Measurements from ENCODE around the gene ZNF205. TPM values are rescaled to one million over a fixed set of nuclear protein-coding genes. Genes with fewer than 3 reads are reported as not detected.
A peak's percentile ranks its signal among the peaks of the same experiment; 100 is the strongest.

Gene ZNF205
- total and polyA plus RNA-seq, 9 of the 15 experiments (the other 6 are each of a cell fraction or from before 2014, with no cell fraction given), result 2.4 to 11.8 (median 5.1) TPM; not detected in 2

DNA sequence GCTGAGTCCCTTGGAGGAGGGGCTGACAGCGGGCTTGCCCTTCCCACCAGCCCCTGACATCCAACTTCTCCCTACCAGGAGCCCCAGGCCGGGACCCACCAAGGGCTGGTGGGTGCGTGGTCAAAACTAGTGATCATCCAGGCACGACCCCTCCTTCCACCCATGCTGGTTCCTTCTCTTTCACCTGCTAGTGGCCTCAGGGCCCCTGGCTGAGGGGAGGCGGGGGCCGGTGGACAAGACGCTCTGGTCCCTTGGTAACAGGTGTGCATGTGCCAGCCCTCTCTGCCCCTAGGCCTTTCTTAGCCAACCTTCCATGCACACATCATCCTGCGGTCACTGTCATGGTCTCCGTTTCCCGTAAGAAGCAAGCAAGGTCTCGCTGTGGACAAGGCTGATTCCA lies 30.8 kb downstream of the ZNF205 start:
- ATAC-seq, result no peak
- no peak overlapping the region for H3K4me3 ChIP-seq
- no TSS peak for BruUV-seq (replicated peaks)
- H3K4me2 ChIP-seq (ENCODE audit: insufficient read depth, low read length), result no peak overlapping the region
- H3K36me3 ChIP-seq (ENCODE audit: control insufficient read depth, insufficient read depth, low read length), result peaks cover 19% of the 10 kb centered on the region; the same call in 1 of the 3 replicates
- POLR2A ChIA-PET, result interaction anchor here (0.6 to 2.5 kb wide), 3 partner anchors 9 to 129 kb away, joined by 3 to 14 read pairs (median 3); partner anchors contain the start of gene ZNF213
- H3K9me3 ChIP-seq (replicated peaks; ENCODE audit: control insufficient read depth, insufficient read depth, low read depth, low read length), result no peaks in the 10 kb centered on the region
- H3K9me1 ChIP-seq (ENCODE audit: control insufficient read depth, insufficient read depth, low read length), result no peaks in the 10 kb centered on the region
- peak overlapping the region in 1 of 2 experiments; percentile 73; a peak in 2 of 4 replicates for H3K9ac ChIP-seq (ENCODE audit: insufficient read depth in 1 of 2, low read depth in 2 of 2, low read length in 2 of 2)
- no peaks in the 10 kb centered on the region for H3K27me3 ChIP-seq (ENCODE audit: control insufficient read depth in 2 of 2, insufficient read depth in 2 of 2, low read length in 2 of 2)
- no peak for FAIRE-seq
- peaks cover 0 to 53% of the 10 kb centered on the region in 2 experiments; a peak in 2 of 5 replicates for H3K4me1 ChIP-seq (replicated peaks in 1 of 2; ENCODE audit: control insufficient read depth in 2 of 2, insufficient read depth in 2 of 2, low read length in 2 of 2)
- no peak overlapping the region for H3K27ac ChIP-seq (ENCODE audit: extremely low read depth, low read depth, low read length)
- WGBS (ENCODE audit: insufficient coverage, low coverage, missing lambda C conversion rate), result 80% methylated on average over 9 of the region's 11 CpGs
- no peaks in the 10 kb centered on the region; the same call in 1 of the 2 replicates for H4K20me1 ChIP-seq (replicated peaks; ENCODE audit: control insufficient read depth, insufficient read depth, low read length)
- intact Hi-C loops (cut with micrococcal nuclease) (no loop called here), in situ Hi-C loops (cut with MboI) (no loop called here)
- H2AFZ ChIP-seq (ENCODE audit: low read depth, low read length), result no peak overlapping the region
- CTCF ChIA-PET (ENCODE audit: low intra/inter-chr PET ratio), result no interaction called here
- no peaks in the 10 kb centered on the region for H3K79me2 ChIP-seq (ENCODE audit: control insufficient read depth, insufficient read depth, low read length)
- no peak for DNase-seq (ENCODE audit: extremely low read depth in 1 of 4, low spot score in 3 of 4)
- TF ChIP-seq ZNF830 (CRISPR knock-in tag; IDR thresholded peaks at IDR 0.05) (no peak), ZNF12 (CRISPR knock-in tag; IDR thresholded peaks at IDR 0.05) (no peak), NCOR1 (IDR thresholded peaks at IDR 0.05) (no peak), MEF2D (tag; conservative IDR thresholded peaks at IDR 0.05; ENCODE audit: low read depth) (no peak), ZNF445 (CRISPR knock-in tag; IDR thresholded peaks at IDR 0.05; ENCODE audit: low read depth) (no peak), ZNF224 (CRISPR knock-in tag; IDR thresholded peaks at IDR 0.05) (no peak), DIDO1 (tag; IDR thresholded peaks at IDR 0.05; ENCODE audit: low read depth) (no peak), MIER1 (IDR thresholded peaks at IDR 0.05; ENCODE audit: low read depth) (no peak), XRCC5 (IDR thresholded peaks at IDR 0.05; ENCODE audit: low read depth, low read length) (no peak), ZNF507 (tag; conservative IDR thresholded peaks at IDR 0.05) (no peak), RFX5 (IDR thresholded peaks at IDR 0.05; ENCODE audit: low read depth, low read length) (no peak), ZNF263 (CRISPR knock-in tag; IDR thresholded peaks at IDR 0.05; ENCODE audit: borderline replicate concordance) (no peak), ZNF57 (CRISPR knock-in tag; IDR thresholded peaks at IDR 0.05) (no peak), TBL1XR1 (IDR thresholded peaks at IDR 0.05; ENCODE audit: low read length in 2 of 2) (no peak), ZNF184 (CRISPR knock-in tag; IDR thresholded peaks at IDR 0.05) (no peak)
- TF ChIP-seq, protein P1, sequence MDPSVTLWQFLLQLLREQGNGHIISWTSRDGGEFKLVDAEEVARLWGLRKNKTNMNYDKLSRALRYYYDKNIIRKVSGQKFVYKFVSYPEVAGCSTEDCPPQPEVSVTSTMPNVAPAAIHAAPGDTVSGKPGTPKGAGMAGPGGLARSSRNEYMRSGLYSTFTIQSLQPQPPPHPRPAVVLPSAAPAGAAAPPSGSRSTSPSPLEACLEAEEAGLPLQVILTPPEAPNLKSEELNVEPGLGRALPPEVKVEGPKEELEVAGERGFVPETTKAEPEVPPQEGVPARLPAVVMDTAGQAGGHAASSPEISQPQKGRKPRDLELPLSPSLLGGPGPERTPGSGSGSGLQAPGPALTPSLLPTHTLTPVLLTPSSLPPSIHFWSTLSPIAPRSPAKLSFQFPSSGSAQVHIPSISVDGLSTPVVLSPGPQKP (CRISPR knock-in tag; IDR thresholded peaks at IDR 0.05), result no peak
- TF ChIP-seq, protein P2, sequence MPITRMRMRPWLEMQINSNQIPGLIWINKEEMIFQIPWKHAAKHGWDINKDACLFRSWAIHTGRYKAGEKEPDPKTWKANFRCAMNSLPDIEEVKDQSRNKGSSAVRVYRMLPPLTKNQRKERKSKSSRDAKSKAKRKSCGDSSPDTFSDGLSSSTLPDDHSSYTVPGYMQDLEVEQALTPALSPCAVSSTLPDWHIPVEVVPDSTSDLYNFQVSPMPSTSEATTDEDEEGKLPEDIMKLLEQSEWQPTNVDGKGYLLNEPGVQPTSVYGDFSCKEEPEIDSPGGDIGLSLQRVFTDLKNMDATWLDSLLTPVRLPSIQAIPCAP (CRISPR knock-in tag; IDR thresholded peaks at IDR 0.05; ENCODE audit: borderline replicate concordance), result no peak
- TF ChIP-seq, protein P3, sequence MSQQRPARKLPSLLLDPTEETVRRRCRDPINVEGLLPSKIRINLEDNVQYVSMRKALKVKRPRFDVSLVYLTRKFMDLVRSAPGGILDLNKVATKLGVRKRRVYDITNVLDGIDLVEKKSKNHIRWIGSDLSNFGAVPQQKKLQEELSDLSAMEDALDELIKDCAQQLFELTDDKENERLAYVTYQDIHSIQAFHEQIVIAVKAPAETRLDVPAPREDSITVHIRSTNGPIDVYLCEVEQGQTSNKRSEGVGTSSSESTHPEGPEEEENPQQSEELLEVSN (IDR thresholded peaks at IDR 0.05; ENCODE audit: borderline replicate concordance in 1 of 2, extremely low read depth in 1 of 2, insufficient read depth in 1 of 2, insufficient read length in 1 of 2, low read depth in 1 of 2, low read length in 1 of 2, poor library complexity in 1 of 2, severe bottlenecking in 1 of 2), result no peak
- TF ChIP-seq, protein P4, sequence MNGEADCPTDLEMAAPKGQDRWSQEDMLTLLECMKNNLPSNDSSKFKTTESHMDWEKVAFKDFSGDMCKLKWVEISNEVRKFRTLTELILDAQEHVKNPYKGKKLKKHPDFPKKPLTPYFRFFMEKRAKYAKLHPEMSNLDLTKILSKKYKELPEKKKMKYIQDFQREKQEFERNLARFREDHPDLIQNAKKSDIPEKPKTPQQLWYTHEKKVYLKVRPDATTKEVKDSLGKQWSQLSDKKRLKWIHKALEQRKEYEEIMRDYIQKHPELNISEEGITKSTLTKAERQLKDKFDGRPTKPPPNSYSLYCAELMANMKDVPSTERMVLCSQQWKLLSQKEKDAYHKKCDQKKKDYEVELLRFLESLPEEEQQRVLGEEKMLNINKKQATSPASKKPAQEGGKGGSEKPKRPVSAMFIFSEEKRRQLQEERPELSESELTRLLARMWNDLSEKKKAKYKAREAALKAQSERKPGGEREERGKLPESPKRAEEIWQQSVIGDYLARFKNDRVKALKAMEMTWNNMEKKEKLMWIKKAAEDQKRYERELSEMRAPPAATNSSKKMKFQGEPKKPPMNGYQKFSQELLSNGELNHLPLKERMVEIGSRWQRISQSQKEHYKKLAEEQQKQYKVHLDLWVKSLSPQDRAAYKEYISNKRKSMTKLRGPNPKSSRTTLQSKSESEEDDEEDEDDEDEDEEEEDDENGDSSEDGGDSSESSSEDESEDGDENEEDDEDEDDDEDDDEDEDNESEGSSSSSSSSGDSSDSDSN (IDR thresholded peaks at IDR 0.05; ENCODE audit: borderline replicate concordance in 1 of 2, low read depth in 2 of 2, low read length in 2 of 2), result no peak
